Bronchial epithelial cell (primary cell): ENCODE data around the gene LDLRAD3. TPM values are rescaled to one million over a fixed set of nuclear protein-coding genes. Genes with fewer than 3 reads are reported as not detected.

Experiments used
- DNase-seq: peaks from one replicate; pipeline ENCODE4 v3.0.0-alpha.2; 2010; ENCODE audit warnings: low read depth
- FAIRE-seq: peaks from 2 replicates; lab custom pipeline; 2011; peaks lifted over from hg19 to GRCh38; lab: Jason Lieb, UNC
- H3K27me3 ChIP-seq: 2 replicates; pipeline ENCODE4 v1.5.1; 2011; ENCODE audit warnings: low read length; ENCODE audit not compliant: control insufficient read depth, insufficient read depth
- H3K36me3 ChIP-seq: 2 replicates; pipeline ENCODE4 v1.5.1; 2011; ENCODE audit warnings: low read length; ENCODE audit not compliant: control insufficient read depth, insufficient read depth
- H3K4me3 ChIP-seq: 2 replicates; pipeline ENCODE4 v1.5.1; 2011; ENCODE audit warnings: mild to moderate bottlenecking, low read depth, low read length, control low read depth
- CTCF ChIP-seq: IDR thresholded peaks from 2 replicates; pipeline ENCODE4 v1.5.1; 2011; ENCODE audit warnings: mild to moderate bottlenecking, moderate library complexity, low read length, control low read depth, inconsistent platforms; ENCODE audit not compliant: insufficient read depth, severe bottlenecking
- total RNA-seq: library from RNA; depleted of rRNA; stranded (reverse); fragments of >200 nt; gene quantifications from 2 replicates; pipeline ENCODE4 v1.2.1, GENCODE V29; 2014

LDLRAD3 gene
- total RNA-seq, 1 donor from 2014 or later = 4.7 TPM

GRCh38 chr11:36088266-36088972 is 144.6 kb downstream of the LDLRAD3 start:
- no peaks in the 10 kb centered on the region for H3K27me3 ChIP-seq
- DNase-seq (no peak), FAIRE-seq (no peak)
- peaks cover 1% of the 10 kb centered on the region for H3K36me3 ChIP-seq
- TF ChIP-seq CTCF = no peak
- H3K4me3 ChIP-seq = no peak overlapping the region

GRCh38 chr11:36089920-36090319 is 146.1 kb downstream of the LDLRAD3 start:
- Histone ChIP-seq H3K36me3 (peaks cover 1% of the 10 kb centered on the region), H3K4me3 (no peak overlapping the region), H3K27me3 (no peaks in the 10 kb centered on the region)
- no peak for DNase-seq
- no peak for TF ChIP-seq CTCF
- no peak for FAIRE-seq

- Histone ChIP-seq H3K36me3 (peaks cover 1% of the 10 kb centered on the region), H3K27me3 (no peaks in the 10 kb centered on the region), H3K4me3 (no peak overlapping the region)
- FAIRE-seq (no peak), DNase-seq (no peak)
- TF ChIP-seq CTCF = no peak
Observed at GRCh38 chr11:36090356-36091109, 146.7 kb downstream of the LDLRAD3 start.

GRCh38 chr11:36091256-36091811 is 147.5 kb downstream of the LDLRAD3 start:
- no peak for TF ChIP-seq CTCF
- Histone ChIP-seq H3K27me3 (no peaks in the 10 kb centered on the region), H3K4me3 (no peak overlapping the region), H3K36me3 (peaks cover 3% of the 10 kb centered on the region)
- FAIRE-seq = no peak
- DNase-seq = no peak

GRCh38 chr11:36092314-36093030 is 148.6 kb downstream of the LDLRAD3 start:
- H3K36me3 ChIP-seq = peaks cover 3% of the 10 kb centered on the region
- H3K4me3 ChIP-seq = no peak overlapping the region
- FAIRE-seq = no peak
- no peak for DNase-seq
- no peaks in the 10 kb centered on the region for H3K27me3 ChIP-seq
- TF ChIP-seq CTCF = no peak
